Fibroblast of lung (primary cell): ENCODE data around the gene RSRP1. TPM values are rescaled to one million over a fixed set of nuclear protein-coding genes. Genes with fewer than 3 reads are reported as not detected.
A peak's percentile ranks its signal among the peaks of the same experiment; 100 is the strongest.
"Not testable (repeated sequence)": the region's sequence is repeated elsewhere in the genome, so short reads cannot be mapped to it uniquely, and the experiment has no call there.

Experiments used
- DNase-seq, 2 donors: peaks; one replicate each; pipeline versions ENCODE4 v3.0.0 to v3.0.0-alpha.2; 2010; ENCODE audit warnings: low read depth in 2 of 2
- H2AFZ ChIP-seq: 2 replicates; pipeline ENCODE4 v1.5.1; 2012; ENCODE audit warnings: low read length, control low read depth, inconsistent platforms
- H3K27ac ChIP-seq: 2 replicates; pipeline ENCODE4 v1.5.1; 2011; ENCODE audit warnings: low read length, control low read depth; ENCODE audit not compliant: insufficient read depth
- H3K27me3 ChIP-seq: 2 replicates; pipeline ENCODE4 v1.5.1; 2011; ENCODE audit warnings: mild to moderate bottlenecking, low read length; ENCODE audit not compliant: control insufficient read depth, insufficient read depth
- H3K36me3 ChIP-seq: 2 replicates; pipeline ENCODE4 v1.5.1; 2011; ENCODE audit warnings: low read length; ENCODE audit not compliant: control insufficient read depth, insufficient read depth
- H3K4me1 ChIP-seq: 2 replicates; pipeline ENCODE4 v1.5.1; 2011; ENCODE audit warnings: low read length; ENCODE audit not compliant: control insufficient read depth, insufficient read depth; ENCODE audit errors: extremely low read depth
- H3K4me2 ChIP-seq: 2 replicates; pipeline ENCODE4 v1.5.1; 2011; ENCODE audit warnings: low read length, control low read depth; ENCODE audit not compliant: insufficient read depth; ENCODE audit errors: extremely low read depth
- H3K4me3 ChIP-seq, 4 experiments: fragments of 200-600 bp in 1 of 4; sonication (generic) in 1 of 4; replicated peaks in 1 of 4; 2 replicates each; pipeline ENCODE4 v1.5.1; 2011 to 2016; ENCODE audit warnings: low read length in 4 of 4, low read depth in 3 of 4, mild to moderate bottlenecking in 3 of 4, control low read depth in 2 of 4, inconsistent platforms in 1 of 4, mixed read lengths in 1 of 4; ENCODE audit not compliant: insufficient read depth in 1 of 4; ENCODE audit errors: control extremely low read depth in 1 of 4
- H3K79me2 ChIP-seq: 2 replicates; pipeline ENCODE4 v1.5.1; 2012; ENCODE audit warnings: mild to moderate bottlenecking, low read length, inconsistent platforms; ENCODE audit not compliant: control insufficient read depth, insufficient read depth
- H3K9ac ChIP-seq: 2 replicates; pipeline ENCODE4 v1.5.1; 2011; ENCODE audit warnings: mild to moderate bottlenecking, low read length, control low read depth; ENCODE audit not compliant: insufficient read depth
- H3K9me3 ChIP-seq: 2 replicates; pipeline ENCODE4 v1.5.1; 2012; ENCODE audit warnings: low read depth, low read length; ENCODE audit not compliant: control insufficient read depth, insufficient read depth
- H4K20me1 ChIP-seq: 2 replicates; pipeline ENCODE4 v1.5.1; 2011; ENCODE audit warnings: low read length; ENCODE audit not compliant: control insufficient read depth, insufficient read depth; ENCODE audit errors: extremely low read depth
- CTCF ChIP-seq, 2 donors: IDR thresholded peaks in 1 of 2; conservative IDR thresholded peaks in 1 of 2; 1 replicate in 1 of 2; 2 replicates in 1 of 2; pipeline ENCODE4 v1.5.1; 2011 to 2012; ENCODE audit warnings: low read length in 2 of 2, control low read depth in 1 of 2, inconsistent platforms in 1 of 2, low read depth in 1 of 2, mild to moderate bottlenecking in 1 of 2
- EZH2 ChIP-seq: IDR thresholded peaks from 2 replicates; pipeline ENCODE4 v1.5.1; 2012; ENCODE audit warnings: low read length, control low read depth, mild to moderate bottlenecking; ENCODE audit errors: missing control alignments
- polyA plus RNA-seq, 2 donors: library from polyadenylated mRNA; depleted of rRNA in 1 of 2; stranded (reverse) in 1 of 2; unstranded in 1 of 2; fragments of >200 nt; gene quantifications; 2 replicates each; pipeline ENCODE4 v1.2.1, GENCODE V29; 2011 to 2012; ENCODE audit warnings: missing spikeins in 1 of 2
- total RNA-seq: library from RNA; depleted of rRNA; stranded (reverse); fragments of >200 nt; gene quantifications from 2 replicates; pipeline ENCODE4 v1.2.1, GENCODE V29; 2014

The RSRP1 gene
- total and polyA plus RNA-seq, 2 donors (not counting 1 experiment from before 2014, with no cell fraction given) = 37.9 to 123 TPM

GRCh38 chr1:25266554-25267287 lies 19.5 kb upstream of the RSRP1 start:
- peak overlapping the region in 3 of 4 experiments; percentile 16 to 78 (median 29) for H3K4me3 ChIP-seq
- peak overlapping the region; percentile 75 for H3K4me2 ChIP-seq
- H3K79me2 ChIP-seq, H3K9ac ChIP-seq, H4K20me1 ChIP-seq, H2AFZ ChIP-seq, H3K36me3 ChIP-seq, H3K27ac ChIP-seq, DNase-seq, H3K9me3 ChIP-seq, H3K4me1 ChIP-seq, H3K27me3 ChIP-seq: not testable (repeated sequence)

- not testable (repeated sequence) for H2AFZ ChIP-seq, H4K20me1 ChIP-seq, DNase-seq, H3K9ac ChIP-seq, H3K4me2 ChIP-seq, H3K79me2 ChIP-seq, H3K4me3 ChIP-seq, H3K36me3 ChIP-seq, H3K27me3 ChIP-seq, H3K4me1 ChIP-seq, H3K9me3 ChIP-seq, H3K27ac ChIP-seq
Measured at GRCh38 chr1:25260336-25260735, 13.1 kb upstream of the RSRP1 start.

- peak; percentile 17 to 20 for DNase-seq
- not testable (repeated sequence) for H3K9me3 ChIP-seq, H3K27me3 ChIP-seq, H3K36me3 ChIP-seq, H3K4me1 ChIP-seq, H3K4me2 ChIP-seq, H4K20me1 ChIP-seq, H3K27ac ChIP-seq, H3K79me2 ChIP-seq, H3K4me3 ChIP-seq, H3K9ac ChIP-seq, H2AFZ ChIP-seq
- TF ChIP-seq CTCF (conservative IDR thresholded peaks at IDR 0.05 in 1 of 2, IDR thresholded peaks at IDR 0.05 in 1 of 2; ENCODE audit: low read depth in 1 of 2, low read length in 2 of 2) = peak in 1 of 2 donors; percentile 22
Measured at GRCh38 chr1:25259813-25260212, 12.6 kb upstream of the RSRP1 start.

- no peaks in the 10 kb centered on the region for H3K79me2 ChIP-seq
- no peaks in the 10 kb centered on the region for H3K9me3 ChIP-seq
- DNase-seq = peak in 1 of 2 donors; percentile 57
- no peak overlapping the region for H3K4me2 ChIP-seq
- H2AFZ ChIP-seq = no peak overlapping the region
- H3K4me1 ChIP-seq = no peaks in the 10 kb centered on the region
- no peak overlapping the region for H3K27ac ChIP-seq
- H3K36me3 ChIP-seq = no peaks in the 10 kb centered on the region
- H3K27me3 ChIP-seq = no peaks in the 10 kb centered on the region
- no peak overlapping the region for H3K9ac ChIP-seq
- no peaks in the 10 kb centered on the region for H4K20me1 ChIP-seq
- TF ChIP-seq CTCF (conservative IDR thresholded peaks at IDR 0.05 in 1 of 2, IDR thresholded peaks at IDR 0.05 in 1 of 2; ENCODE audit: low read depth in 1 of 2, low read length in 2 of 2) (no peak), EZH2 (no peak)
- no peak overlapping the region for H3K4me3 ChIP-seq
Measured at GRCh38 chr1:25257196-25257595, 9.9 kb upstream of the RSRP1 start.
